ENCODE data around the gene ATRNL1. TPM values are rescaled to one million over a fixed set of nuclear protein-coding genes. Genes with fewer than 3 reads are reported as not detected.
A peak's percentile ranks its signal among the peaks of the same experiment; 100 is the strongest.

Gene ATRNL1
- total and polyA plus RNA-seq, 2 of the 8 experiments (the other 6 are each of a cell fraction or from before 2014, with no cell fraction given) = 5.1 to 17.6 TPM

DNA sequence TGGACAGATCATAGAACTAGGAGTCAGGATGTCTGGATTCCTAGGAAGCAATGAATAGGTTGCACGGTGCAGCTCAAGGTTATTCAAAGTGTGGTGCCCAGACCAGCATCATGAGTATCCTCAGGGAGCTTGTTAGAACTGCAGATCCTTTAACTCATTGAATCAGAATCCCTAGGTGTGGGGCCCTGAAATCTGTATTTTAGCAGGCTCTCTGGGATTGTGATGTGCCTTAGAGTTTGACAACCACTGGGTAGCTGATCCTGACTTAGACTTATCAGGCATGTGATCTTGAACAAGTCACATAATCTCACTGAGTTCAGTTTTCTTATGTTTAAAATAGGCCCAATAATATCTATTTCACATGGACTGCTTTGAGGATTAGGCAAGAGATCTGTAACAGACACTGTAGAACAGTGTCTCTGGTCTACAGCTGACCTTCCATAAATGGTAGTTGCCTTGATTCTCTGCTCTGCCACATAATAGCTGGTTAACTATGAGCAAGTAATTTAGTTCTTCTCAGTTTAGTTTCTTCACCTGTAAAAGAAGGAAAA, 46.4 kb upstream of the ATRNL1 start:
- Histone ChIP-seq H2BK12ac (ENCODE audit: low read depth, low read length) (no peak overlapping the region), H4K91ac (replicated peaks; ENCODE audit: insufficient read length, low read length) (no peak overlapping the region), H3K27ac (ENCODE audit: low read depth, low read length) (no peak overlapping the region), H3K4me3 (ENCODE audit: extremely low read depth in 1 of 4, insufficient read depth in 2 of 4, low read depth in 3 of 4, low read length in 4 of 4) (no peak overlapping the region), H2BK20ac (ENCODE audit: low read length) (no peak overlapping the region), H3K18ac (ENCODE audit: extremely low read depth, low read length) (no peak overlapping the region), H2AK5ac (ENCODE audit: low read depth, low read length) (no peak overlapping the region), H4K8ac (ENCODE audit: extremely low read depth, insufficient read depth, low read length) (no peak overlapping the region), H4K20me1 (replicated peaks in 1 of 2; ENCODE audit: control insufficient read depth in 1 of 2, insufficient read depth in 2 of 2, low read length in 2 of 2) (no peaks in the 10 kb centered on the region), H3K4me2 (ENCODE audit: insufficient read depth in 1 of 2, low read depth in 2 of 2, low read length in 2 of 2) (no peak overlapping the region), H3K9me3 (ENCODE audit: insufficient read depth in 2 of 2, low read depth in 1 of 2, low read length in 1 of 2) (no peaks in the 10 kb centered on the region), H3K9ac (replicated peaks in 1 of 4; ENCODE audit: extremely low read depth in 1 of 4, low read depth in 3 of 4, low read length in 3 of 4) (no peak overlapping the region), H3K23me2 (ENCODE audit: low read depth, low read length) (no peaks in the 10 kb centered on the region), H3K27me3 (replicated peaks in 1 of 4; ENCODE audit: control insufficient read depth in 3 of 4, extremely low read depth in 1 of 4, insufficient read depth in 3 of 4, low read length in 3 of 4) (no peaks in the 10 kb centered on the region), H2BK5ac (ENCODE audit: low read depth, low read length) (no peak overlapping the region), H3K36me3 (ENCODE audit: control insufficient read depth in 2 of 4, insufficient read depth in 4 of 4, low read length in 3 of 4) (no peaks in the 10 kb centered on the region), H3K14ac (ENCODE audit: insufficient read length) (no peak overlapping the region), H2BK120ac (replicated peaks; ENCODE audit: low read depth, low read length) (no peak overlapping the region), H3K79me2 (ENCODE audit: control insufficient read depth in 1 of 2, insufficient read depth in 2 of 2, low read length in 2 of 2) (no peaks in the 10 kb centered on the region), H3K56ac (replicated peaks; ENCODE audit: insufficient read length, low read depth, low read length) (no peak overlapping the region), H3K79me1 (ENCODE audit: low read depth, low read length) (no peaks in the 10 kb centered on the region), H2AFZ (ENCODE audit: low read length) (no peak overlapping the region), H3K4ac (replicated peaks; ENCODE audit: insufficient read length, low read depth, low read length) (no peak overlapping the region), H3K23ac (ENCODE audit: insufficient read length) (no peak overlapping the region), H4K5ac (ENCODE audit: insufficient read length, low read depth, low read length) (no peak overlapping the region), H3K4me1 (replicated peaks in 1 of 4; ENCODE audit: control insufficient read depth in 3 of 4, insufficient read depth in 4 of 4, low read length in 3 of 4) (peaks cover 0 to 2% (median 0%) of the 10 kb centered on the region in 4 experiments; a peak in 2 of 7 replicates), H2BK15ac (ENCODE audit: low read length) (no peak overlapping the region)
- ChIA-PET POLR2A (ENCODE audit: partially characterized antibody) (interaction anchor here (1.1 kb wide), 1 partner anchor 46 kb away, joined by 3 read pairs; no protein-coding TSS in a partner anchor), CTCF (ENCODE audit: partially characterized antibody) (interaction anchor here (1.2 to 11.8 kb wide), 3 partner anchors 20 to 170 kb away, joined by 3 to 91 read pairs (median 13); no protein-coding TSS in a partner anchor)
- FAIRE-seq (no peak), DNase-seq (ENCODE audit: low read depth in 1 of 2, low spot score in 2 of 2) (peak in 1 of 2 experiments; percentile 23)
- 85% methylated on average over 1 of the region's 1 CpG; no CpG with 5 or more reads in 1 of the 2 experiments for WGBS, 2 experiments (ENCODE audit: extremely low coverage in 1 of 2, insufficient coverage in 1 of 2, insufficient read length in 1 of 2, insufficient replicate concordance in 2 of 2, low coverage in 1 of 2, low lambda C conversion rate in 2 of 2, missing lambda C conversion rate in 1 of 2)
- TF ChIP-seq, protein P1, sequence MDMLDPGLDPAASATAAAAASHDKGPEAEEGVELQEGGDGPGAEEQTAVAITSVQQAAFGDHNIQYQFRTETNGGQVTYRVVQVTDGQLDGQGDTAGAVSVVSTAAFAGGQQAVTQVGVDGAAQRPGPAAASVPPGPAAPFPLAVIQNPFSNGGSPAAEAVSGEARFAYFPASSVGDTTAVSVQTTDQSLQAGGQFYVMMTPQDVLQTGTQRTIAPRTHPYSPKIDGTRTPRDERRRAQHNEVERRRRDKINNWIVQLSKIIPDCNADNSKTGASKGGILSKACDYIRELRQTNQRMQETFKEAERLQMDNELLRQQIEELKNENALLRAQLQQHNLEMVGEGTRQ (IDR thresholded peaks at IDR 0.05; ENCODE audit: low read length) = no peak
- TF ChIP-seq SIX5 (IDR thresholded peaks at IDR 0.05; ENCODE audit: low read depth, low read length) (no peak), POLR2A (IDR thresholded peaks at IDR 0.05; ENCODE audit: control extremely low read depth in 1 of 2, low read depth in 2 of 2, low read length in 2 of 2) (no peak), RAD21 (IDR thresholded peaks at IDR 0.05 in 1 of 2, conservative IDR thresholded peaks at IDR 0.05 in 1 of 2; ENCODE audit: low read depth in 2 of 2, low read length in 2 of 2) (no peak), SRF (IDR thresholded peaks at IDR 0.05; ENCODE audit: low read depth, low read length) (no peak), POLR2AphosphoS5 (IDR thresholded peaks at IDR 0.05; ENCODE audit: low read depth, low read length) (no peak), YY1 (IDR thresholded peaks at IDR 0.05; ENCODE audit: low read depth, low read length) (no peak), TAF1 (IDR thresholded peaks at IDR 0.05; ENCODE audit: low read depth, low read length) (no peak)

Measured in H1 (cell line).